Stimulated activated CD4-positive, alpha-beta T cell treated with anti-CD3 and anti-CD28 coated beads, Interleukin-4, amount 100 ng/mL, for 1 hour (primary cell): ENCODE measurements around the gene LRP8.
"Not testable (repeated sequence)": the region's sequence is repeated elsewhere in the genome, so short reads cannot be mapped to it uniquely, and the experiment has no call there.

Source experiments
- DNase-seq: peaks from one replicate; pipeline ENCODE4 v3.0.0-alpha.2; 2020

LRP8 gene

GRCh38 chr1:53303243-53303642, 24.6 kb downstream of the LRP8 start:
- DNase-seq, result no peak

GRCh38 chr1:53299233-53299632, 28.6 kb downstream of the LRP8 start:
- no peak for DNase-seq

GRCh38 chr1:53298045-53298637, 29.7 kb downstream of the LRP8 start:
- DNase-seq, result no peak

- no peak for DNase-seq
These were observed 30.7 kb downstream of the LRP8 start for GRCh38 chr1:53297195-53297594.

GRCh38 chr1:53296117-53296749, 31.6 kb downstream of the LRP8 start:
- no peak for DNase-seq

GRCh38 chr1:53295726-53296116, 32.1 kb downstream of the LRP8 start:
- no peak for DNase-seq

- DNase-seq, result no peak
These were observed 32.6 kb downstream of the LRP8 start for GRCh38 chr1:53295295-53295694.

GRCh38 chr1:53294567-53294966, 33.3 kb downstream of the LRP8 start:
- DNase-seq, result peak; percentile 54

- no peak for DNase-seq
These were observed 33.8 kb downstream of the LRP8 start for GRCh38 chr1:53294061-53294460.

GRCh38 chr1:53293123-53293522, 34.7 kb downstream of the LRP8 start:
- no peak for DNase-seq

- DNase-seq, result no peak
These were observed 35.2 kb downstream of the LRP8 start for GRCh38 chr1:53292690-53293089.

- no peak for DNase-seq
These were observed 36.3 kb downstream of the LRP8 start for GRCh38 chr1:53291574-53291973.

GRCh38 chr1:53288790-53289429, 39.0 kb downstream of the LRP8 start:
- no peak for DNase-seq

GRCh38 chr1:53288002-53288789, 39.7 kb downstream of the LRP8 start:
- DNase-seq, result no peak

- DNase-seq, result no peak
These were observed 40.9 kb downstream of the LRP8 start for GRCh38 chr1:53286955-53287354.

- no peak for DNase-seq
These were observed 41.7 kb downstream of the LRP8 start for GRCh38 chr1:53285969-53286760.

GRCh38 chr1:53285546-53285945, 42.3 kb downstream of the LRP8 start:
- DNase-seq, result no peak

GRCh38 chr1:53284224-53285020, 43.4 kb downstream of the LRP8 start:
- DNase-seq, result no peak

- DNase-seq, result not testable (repeated sequence)
These were observed 44.7 kb downstream of the LRP8 start for GRCh38 chr1:53283156-53283555.

GRCh38 chr1:53281133-53281532, 46.7 kb downstream of the LRP8 start:
- no peak for DNase-seq

- no peak for DNase-seq
These were observed 47.4 kb downstream of the LRP8 start for GRCh38 chr1:53280496-53280895.
